HG03066 (cell line): ENCODE measurements around the gene RAB24.
"Not testable (repeated sequence)": the region's sequence is repeated elsewhere in the genome, so short reads cannot be mapped to it uniquely, and the experiment has no call there.

ENCODE experiments used
- ATAC-seq: cut with Tn5 transposase; IDR thresholded peaks from one replicate; pipeline ENCODE4 v1.9.1; 2021; ENCODE audit warnings: low read depth; ENCODE audit not compliant: unreplicated experiment

RAB24 gene

DNA sequence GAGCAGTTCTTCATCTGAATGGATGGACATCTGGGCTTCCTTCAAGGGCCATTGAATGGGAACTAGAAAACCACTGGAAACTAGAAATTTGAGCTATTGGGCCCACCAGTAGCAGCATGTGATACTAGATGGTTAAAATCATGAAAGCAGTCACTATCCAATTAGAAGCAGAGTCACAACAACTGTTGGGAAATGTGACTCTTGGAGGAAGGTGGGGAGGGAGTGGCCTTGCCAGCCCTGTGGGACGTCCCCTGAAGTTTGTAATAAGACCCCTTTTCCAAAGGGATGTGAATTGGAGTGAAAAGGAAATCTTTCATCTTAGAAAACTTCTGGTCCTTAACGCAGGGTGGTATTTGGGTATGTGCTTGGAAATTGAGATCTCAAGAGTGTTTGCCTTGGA, 5.6 kb downstream of the RAB24 start:
- ATAC-seq, result no peak

DNA sequence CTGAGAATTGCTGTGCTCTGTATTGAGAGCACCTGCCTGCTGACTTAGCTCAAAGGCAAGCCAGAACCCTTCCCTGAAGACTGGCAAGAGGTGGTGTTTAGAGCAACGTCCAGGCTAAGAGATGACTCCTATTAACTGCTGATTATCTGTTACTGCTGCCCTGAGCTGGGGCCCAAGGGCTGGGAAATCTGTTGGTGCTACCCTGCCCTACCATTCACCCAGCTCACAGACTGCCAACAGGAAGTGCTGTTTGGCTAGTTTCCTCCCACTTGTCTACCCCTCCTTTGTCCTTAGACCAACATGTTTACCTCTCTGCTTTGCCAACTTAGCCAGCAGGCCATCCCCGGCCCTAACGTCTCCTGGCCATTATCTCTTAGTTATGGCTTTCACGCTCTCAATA, 6.9 kb downstream of the RAB24 start:
- no peak for ATAC-seq

GRCh38 chr5:177295924-177296323, 7.6 kb downstream of the RAB24 start:
- ATAC-seq, result no peak

GRCh38 chr5:177294632-177295031, 8.9 kb downstream of the RAB24 start:
- ATAC-seq, result no peak

GRCh38 chr5:177293819-177294581, 9.5 kb downstream of the RAB24 start:
- no peak for ATAC-seq

GRCh38 chr5:177291735-177292134, 11.8 kb downstream of the RAB24 start:
- no peak for ATAC-seq

GRCh38 chr5:177290816-177291596, 12.5 kb downstream of the RAB24 start:
- ATAC-seq, result no peak

GRCh38 chr5:177288191-177288590, 15.3 kb downstream of the RAB24 start:
- ATAC-seq, result no peak

DNA sequence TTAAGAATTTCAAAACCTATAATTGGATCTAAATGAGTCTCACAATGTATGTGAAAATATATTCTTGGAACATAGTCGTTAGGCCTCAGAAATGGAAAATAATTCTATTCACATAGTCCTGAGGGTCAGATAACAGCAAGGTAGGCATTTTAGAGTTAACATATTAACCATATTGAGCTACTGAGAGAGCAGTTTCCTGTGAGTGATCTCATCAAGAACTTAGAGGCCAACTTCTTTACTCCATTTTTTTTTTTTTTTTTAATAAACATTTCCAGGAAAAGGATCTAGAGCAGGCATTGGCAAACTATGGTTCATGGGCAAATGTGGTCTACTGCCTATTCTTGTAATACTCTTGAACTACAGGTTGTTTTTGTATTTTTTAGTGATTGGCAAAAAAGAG, 26.6 kb downstream of the RAB24 start:
- no peak for ATAC-seq

DNA sequence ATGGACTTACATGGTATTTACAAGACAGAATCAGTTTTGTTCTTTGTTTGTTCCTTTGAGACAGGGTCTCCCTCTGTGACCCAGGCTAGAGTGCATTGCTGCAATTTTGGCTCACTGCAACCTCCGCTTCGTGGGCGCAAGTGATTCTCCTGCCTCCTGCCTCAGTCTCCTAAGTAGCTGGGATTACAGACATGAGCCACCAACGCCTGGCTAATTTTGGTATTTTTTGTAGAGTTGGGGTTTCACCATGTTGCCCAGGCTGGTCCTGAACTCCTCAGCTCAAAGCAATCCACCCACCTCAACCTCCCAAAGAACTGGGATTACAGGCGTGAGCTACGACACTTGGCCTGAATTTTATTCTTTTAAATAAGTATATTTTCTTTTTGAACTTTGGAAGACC, 27.6 kb downstream of the RAB24 start:
- ATAC-seq, result no peak

DNA sequence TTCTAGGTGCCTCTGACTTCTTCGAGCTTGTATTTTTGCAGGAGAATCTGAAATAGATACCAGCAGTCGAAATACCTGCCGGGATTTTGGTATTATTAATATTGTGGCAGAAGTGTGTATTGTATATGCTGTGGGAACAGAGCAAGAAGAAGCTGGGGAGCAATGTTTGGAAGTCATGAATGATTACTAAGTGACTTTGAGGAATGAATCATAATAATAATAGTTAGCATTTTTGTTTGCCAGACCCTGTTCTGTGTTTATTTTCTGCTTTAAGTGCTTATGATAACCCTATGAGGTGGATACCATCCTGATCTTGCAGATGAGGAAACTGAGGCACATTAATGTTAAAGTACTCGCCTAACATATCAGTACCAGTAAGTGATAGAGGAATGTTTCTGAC, 32.4 kb downstream of the RAB24 start:
- no peak for ATAC-seq

DNA sequence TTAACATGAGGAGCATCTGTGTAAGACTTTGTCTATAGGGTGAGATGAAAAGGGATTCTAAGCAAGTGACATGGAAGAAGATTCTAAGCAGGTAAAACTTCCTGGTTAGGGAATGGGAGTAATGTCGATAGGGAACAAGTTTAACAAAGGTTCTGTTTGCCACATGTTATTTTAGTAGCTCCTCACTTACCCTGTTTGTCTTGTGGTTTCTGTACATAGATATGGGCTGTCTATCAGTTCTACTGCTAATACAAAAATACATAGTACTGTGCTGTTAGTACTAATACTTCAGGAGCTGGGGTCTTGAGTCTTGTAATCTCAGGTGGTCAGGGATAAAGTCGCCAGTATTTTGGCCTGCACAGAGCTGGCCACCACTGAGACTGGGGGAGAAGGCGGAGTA, 32.9 kb downstream of the RAB24 start:
- ATAC-seq, result no peak

DNA sequence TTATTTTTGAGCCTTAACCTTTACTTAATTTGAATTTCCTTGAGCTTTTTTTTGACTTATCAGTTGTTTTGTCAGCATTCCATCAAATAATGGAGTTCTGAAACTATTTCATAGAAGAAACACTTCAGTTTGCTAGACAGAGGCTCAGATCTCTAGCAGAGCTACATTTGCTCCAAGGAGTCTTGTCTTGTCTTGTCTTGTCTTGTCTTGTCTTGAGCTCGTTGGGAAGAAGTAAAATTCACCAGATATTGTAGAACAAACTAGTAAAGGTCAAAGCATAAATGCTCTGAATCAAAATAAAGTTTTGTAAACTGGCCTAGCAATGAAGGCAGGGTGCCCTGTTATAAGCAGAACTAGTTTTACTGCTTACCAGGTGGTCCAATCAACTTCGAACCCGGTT, 33.5 kb downstream of the RAB24 start:
- ATAC-seq, result no peak

DNA sequence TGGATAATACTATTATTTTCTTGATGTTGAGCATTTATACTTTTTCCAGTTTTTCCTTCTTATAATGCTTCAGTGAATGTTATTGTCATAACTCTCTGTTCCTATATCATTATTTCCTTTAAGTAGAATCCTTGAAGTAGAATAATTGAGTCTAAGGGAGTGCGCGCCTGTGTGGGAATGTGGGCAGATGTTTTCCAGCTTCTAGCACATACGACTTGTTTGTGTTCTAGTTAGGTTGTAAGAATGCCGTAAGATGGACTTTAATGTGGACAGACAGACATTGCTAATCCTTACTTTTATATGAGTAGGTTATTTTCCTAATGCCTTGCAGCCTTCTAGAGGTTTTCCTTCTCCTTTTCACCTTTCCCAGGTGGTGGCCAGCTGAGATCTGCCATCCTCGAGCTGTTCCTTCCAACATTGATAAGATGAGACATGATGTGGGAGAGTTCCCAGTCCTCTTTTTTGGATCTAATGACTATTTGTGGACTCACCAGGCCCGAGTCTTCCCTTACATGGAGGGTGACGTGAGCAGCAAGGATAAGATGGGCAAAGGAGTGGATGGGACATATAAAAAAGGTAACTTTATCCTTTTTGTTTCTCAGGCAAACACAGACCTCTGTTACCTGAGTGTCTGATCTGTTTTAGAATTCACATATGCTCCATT, 34.2 kb downstream of the RAB24 start:
- no peak for ATAC-seq

DNA sequence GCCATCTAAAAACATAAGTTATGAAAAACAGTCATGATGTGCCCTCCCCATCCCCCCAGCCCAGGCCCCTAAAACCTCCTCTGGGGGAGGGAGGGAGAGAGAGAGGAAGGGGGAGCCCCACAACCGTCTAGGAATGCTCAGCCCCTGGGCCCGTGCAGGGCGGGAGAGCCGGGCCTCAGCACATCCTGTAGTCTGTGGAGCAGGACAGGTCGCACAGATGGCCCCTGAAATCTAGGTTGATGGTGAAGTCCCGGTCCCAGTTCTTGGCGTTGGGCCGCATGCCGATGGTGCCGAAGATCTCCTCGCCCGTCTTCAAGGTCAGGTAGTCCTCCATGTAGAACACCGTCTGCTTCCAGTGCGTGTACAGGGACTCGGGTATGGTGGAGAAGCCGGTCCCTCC, 38.1 kb downstream of the RAB24 start:
- ATAC-seq, result no peak

DNA sequence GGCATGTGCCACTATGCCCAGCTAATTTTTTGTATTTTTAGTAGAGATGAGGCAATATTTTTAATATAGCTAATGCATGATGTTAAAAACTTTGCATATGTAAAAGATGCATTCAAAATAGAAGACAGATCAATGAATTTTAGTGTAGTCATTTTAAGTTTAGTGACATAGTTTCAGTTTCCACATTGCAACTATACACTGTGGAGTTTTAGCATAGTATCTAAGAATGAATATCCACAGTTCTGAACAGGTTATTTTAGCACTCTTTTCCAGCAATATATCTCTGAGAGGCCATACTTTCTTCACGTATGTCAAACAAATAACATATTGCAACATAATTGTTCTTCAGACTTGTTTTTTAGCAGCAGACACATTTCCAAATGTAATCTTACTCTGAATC, 39.3 kb downstream of the RAB24 start:
- ATAC-seq, result no peak

DNA sequence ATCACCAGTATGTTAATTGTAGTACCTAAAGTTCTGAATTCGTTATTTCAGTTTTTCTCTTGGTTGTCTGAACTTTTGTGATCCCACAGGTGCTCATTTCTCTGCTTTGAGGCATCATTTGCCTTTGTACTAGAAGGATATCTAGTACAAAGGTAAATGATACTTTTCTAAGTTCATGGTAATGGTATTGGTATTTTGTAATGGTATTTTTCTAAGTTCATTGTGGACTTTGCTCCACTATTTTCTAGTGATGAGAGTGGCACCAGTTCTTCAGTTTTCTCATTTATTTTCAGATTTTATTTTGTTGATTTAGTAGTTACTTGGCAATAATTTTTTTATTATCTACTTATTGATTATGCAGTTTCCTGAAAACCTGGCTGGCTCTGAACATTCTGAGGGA, 42.0 kb downstream of the RAB24 start:
- no peak for ATAC-seq

DNA sequence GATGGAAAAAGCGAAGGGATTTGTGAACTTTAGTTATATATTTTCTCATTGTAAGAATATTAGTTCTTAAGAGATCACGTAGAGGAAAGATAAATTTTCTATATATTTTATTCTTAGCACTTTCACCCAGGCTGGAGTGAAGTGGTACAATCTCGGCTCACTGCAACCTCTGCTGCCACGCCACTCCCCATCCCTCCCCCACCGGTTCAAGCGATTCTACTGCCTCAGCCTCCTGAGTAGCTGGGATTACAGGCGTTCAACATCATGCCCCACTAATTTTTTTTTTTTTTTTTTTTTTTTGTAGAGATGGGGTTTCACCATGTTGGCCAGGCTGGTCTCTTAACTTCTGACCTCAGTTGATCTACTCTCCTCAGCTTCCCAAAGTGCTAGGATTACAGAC, 42.6 kb downstream of the RAB24 start:
- ATAC-seq, result no peak

DNA sequence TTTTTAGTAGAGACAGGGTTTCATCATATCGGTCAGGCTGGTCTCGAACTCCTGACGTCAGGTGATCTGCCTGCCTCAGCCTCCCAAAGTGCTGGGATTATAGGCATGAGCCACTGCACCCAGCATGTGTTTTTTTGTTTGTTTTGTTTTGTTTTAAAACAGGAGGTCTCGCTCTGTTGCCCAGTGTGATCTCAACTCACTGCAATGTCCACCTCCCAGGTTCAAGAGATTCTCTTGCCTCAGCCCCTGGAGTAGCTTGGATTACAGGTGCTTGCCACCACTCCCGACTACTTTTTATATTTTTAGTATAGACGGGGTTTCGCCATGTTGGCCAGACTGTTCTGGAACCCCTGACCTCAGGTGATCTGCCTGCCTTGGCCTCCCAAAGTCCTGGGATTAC, 44.8 kb downstream of the RAB24 start:
- ATAC-seq, result not testable (repeated sequence)

DNA sequence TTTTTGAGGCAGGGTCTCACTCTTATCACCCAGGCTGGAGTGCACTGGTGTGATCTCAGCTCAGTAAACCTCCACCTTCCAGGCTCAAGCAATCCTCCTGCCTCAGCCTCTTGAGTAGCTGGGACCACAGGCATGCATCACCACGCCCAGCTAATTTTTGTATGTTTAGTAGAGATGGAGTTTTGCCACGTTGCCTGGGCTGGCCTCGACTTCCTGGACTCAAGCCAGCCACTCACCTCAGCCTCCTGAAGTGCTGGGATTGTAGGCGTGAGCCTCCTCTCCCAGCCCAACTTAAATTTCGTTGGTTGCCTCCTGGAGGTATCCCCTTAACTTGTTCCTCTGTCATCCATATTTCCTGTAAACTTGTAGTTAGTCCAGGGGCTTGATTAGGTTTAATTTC, 47.2 kb downstream of the RAB24 start:
- ATAC-seq, result no peak

DNA sequence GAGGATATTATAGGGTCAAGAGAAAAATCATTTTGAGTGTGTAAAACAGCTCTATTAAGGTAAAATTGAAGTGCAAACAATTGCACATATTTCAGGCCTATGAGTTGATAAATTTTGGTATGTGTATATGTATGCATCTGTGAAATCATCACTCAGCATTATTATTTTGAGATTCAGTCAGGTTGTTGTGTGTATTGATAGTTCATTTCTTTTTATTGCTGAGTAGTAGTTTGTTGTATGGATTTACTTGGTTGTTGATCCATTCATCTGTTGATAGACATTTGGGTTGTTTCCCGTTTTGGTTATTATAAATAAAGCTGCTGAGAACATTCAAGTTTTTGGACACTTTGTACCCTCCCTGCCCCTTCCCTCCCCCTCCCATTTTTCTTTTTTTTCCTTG, 50.3 kb downstream of the RAB24 start:
- ATAC-seq, result no peak
